Kidney capillary endothelial cell (primary cell): ENCODE data around the gene CDC42BPA.

Experiments used
- DNase-seq: peaks from one replicate; pipeline ENCODE4 v3.0.0-alpha.2; 2018; ENCODE audit warnings: low spot score

Gene CDC42BPA

DNA sequence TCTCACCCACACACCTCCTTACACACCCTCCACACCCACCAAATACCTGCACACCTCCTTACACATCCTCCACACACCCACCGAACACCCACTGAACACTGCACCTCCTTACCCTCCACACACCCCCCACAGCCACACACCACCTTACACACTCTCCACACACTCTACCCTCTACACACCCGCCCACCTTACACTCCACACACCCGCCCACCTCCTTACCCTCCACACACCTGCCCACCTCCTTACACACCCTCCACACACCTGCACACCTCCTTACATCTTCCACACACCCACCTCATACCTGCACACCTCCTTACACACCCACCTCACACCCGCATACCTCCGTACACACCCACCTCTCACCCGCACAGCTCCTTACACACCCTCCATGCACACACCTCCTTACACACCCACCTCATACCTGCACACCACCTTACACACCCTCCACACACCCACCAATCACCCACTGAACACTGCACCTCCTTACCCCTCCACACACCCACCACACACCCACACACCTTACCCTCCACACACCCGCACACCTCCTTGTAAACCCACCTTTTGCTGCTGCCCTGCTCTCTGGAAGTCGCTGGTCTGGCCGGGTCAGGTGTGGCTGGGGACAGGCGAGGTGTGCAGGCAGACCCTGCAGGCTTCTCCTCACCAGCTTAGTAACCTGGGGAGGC lies 339.7 kb downstream of the CDC42BPA start:
- DNase-seq = no peak

DNA sequence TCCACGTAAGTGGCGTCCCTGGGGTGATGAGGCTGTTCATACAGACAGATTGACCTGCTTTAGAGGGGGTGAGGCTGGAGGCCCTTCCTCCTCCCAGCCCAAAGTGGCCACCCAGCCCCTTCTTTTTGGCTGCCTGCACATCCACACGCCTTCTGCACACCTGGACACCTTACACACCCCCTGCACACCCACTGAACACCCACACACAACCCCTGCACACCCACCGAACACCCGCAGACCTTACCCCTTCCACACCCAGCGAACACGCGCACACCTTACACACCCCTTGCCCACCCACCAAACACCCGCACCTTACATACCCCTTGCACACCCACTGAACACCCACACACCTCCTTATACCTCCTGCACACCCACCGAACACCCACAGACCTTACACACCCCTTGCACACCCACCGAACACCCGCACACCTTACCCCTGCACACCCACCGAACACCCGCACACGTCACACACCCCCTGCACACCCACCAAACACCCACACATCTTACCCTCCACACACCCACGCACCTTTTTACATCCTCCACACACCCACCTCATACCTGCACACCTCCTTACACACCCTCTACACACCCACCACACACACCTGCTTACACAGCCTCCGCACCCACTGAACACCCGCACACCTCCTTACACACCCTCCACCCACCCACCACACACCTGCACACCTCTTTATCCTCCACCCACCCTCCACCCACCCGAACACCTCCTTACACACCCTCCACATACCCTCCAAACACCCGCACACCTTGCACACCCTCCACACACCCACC lies 340.5 kb downstream of the CDC42BPA start:
- no peak for DNase-seq

DNA sequence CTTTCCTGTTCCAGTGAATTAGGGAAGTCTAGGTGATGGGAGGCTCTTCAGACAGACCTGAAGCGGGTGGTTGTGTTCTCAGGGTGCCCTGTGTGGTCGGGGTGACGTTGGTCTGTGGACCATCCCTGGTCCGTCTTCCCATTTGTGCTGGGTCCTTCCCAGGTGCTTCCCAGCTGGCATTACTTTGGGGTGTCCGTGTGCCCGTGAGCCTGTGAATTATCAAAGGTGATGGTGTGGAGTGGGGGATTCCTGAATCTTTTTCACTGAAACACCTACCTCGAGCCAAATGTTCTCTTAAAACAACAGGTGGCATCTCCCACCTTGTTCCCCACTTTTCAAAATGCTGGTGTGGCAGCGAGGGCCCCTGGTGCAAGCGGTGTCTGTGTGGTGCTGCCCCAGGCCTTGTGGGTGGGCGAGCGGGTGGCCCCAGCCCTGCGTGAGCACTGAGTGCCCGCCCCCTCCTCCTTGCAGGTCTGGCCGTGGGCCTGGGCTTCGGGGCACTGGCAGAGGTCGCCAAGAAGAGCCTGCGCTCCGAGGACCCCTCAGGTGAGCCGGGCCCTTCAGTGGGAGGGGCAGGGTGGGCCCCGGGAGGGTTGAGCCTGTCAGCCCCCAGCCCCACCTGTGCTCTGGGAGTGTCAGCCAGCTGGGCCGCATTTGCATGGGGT lies 341.2 kb downstream of the CDC42BPA start:
- no peak for DNase-seq

DNA sequence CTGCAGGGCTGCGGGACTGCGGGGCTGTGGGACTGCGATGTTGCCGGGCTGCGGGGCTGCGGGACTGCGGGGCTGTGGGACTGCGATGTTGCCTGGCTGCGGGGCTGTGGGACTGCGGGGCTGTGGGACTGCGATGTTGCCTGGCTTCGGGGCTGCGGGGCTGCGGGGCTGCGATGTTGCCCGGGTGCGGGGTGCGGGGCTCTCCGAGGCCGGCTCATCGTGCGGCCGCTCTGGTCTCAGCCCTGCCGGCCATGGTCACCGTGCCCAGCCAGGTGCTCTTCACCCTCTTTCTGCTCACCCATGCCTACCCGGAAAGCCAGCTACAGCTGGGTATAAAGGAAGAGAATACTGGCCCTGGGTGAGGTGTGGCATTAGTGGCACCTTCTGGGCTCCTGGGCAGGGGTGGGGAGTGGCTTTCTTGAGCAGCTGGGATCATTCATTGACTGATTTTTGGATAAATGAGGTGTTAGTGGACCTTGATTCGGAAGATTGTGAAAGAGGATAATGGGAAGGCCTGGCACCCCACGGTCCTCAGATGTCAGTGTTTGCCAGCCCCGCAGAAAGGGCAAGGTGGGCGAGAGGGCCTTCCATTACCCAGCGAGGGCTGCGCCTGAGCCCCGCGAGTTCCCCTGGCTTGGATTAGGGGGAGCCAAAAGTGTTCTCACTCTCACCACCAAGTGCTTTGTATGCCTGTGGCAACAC lies 341.9 kb downstream of the CDC42BPA start:
- DNase-seq = no peak

DNA sequence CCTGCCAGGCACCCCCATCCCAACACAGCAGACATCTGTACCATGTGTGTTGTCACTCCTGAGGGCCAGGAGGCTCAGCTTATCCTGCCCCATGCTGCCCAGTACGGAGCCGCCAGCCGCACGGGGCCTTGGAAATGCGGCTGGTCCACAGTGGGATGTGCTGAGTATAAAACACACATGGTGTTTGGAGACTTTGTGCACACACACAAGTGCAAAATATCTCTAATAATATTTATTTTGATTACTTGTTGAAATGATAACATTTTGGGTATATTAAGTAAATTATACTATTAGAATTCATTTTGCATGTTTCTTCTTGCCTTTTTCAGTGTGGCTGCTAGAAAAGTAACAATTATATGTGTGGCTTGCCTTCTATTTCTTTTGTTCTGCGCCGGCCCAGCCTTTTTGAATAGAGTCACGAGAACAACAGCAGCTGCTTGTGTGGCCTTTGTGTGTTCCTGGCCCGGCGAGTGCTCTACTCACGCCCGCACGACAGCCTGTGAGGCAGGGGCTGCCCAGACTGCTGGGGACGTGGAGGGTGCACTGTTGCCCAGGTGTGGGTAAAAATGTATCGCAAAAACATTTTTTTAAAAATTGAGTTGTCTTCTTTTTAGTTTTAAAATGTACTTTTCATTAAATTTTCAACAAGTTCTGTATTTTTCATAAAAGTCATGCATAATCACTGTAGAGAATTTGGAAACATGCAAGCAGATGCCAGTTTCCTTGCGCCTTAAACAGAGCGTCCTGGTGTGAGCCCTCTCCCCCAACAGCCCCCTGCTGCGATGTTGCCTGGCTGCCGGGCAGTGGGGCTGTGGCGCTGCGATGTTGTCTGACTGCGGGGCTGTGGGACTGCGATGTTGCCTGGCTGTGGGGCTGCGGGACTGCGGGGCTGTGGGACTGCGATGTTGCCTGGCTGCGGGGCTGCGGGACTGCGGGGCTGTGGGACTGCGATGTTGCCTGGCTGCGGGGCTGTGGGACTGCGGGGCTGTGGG lies 342.7 kb downstream of the CDC42BPA start:
- DNase-seq = no peak

DNA sequence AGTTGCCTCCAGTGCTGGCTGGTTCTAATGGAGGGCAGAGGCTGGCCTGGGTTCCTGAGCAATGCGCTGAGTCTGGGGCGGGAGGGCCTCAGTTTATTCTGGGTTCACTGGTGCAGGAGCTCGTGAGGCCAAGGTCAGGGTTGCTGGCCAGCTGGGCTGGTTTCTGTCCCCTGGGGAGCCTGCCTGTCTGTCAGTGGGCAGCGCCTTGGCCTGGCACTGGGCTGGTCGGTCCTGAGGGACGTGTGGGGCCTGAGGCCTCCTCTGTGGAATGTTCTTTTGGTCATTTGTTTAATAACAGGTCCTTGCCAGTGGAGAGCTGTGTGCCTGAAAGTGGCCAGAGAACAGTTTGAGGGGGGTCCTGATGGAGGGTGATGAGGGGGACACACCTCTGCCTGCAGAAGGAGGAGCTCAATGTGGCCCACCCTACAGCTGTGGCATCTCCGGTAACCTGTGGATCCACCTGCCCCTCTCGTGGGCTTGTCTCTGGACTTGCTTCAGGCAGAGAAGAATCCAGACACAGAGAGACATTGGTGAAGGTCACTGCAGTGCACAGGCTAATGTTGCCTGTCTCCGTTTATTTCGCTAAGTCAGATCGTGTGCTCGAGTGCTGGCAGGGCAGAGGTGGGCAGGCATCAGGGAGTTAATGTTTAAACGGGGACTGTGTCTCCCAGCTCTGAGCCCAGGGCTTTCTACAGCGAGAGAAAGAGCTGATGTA lies 343.6 kb downstream of the CDC42BPA start:
- DNase-seq = no peak

DNA sequence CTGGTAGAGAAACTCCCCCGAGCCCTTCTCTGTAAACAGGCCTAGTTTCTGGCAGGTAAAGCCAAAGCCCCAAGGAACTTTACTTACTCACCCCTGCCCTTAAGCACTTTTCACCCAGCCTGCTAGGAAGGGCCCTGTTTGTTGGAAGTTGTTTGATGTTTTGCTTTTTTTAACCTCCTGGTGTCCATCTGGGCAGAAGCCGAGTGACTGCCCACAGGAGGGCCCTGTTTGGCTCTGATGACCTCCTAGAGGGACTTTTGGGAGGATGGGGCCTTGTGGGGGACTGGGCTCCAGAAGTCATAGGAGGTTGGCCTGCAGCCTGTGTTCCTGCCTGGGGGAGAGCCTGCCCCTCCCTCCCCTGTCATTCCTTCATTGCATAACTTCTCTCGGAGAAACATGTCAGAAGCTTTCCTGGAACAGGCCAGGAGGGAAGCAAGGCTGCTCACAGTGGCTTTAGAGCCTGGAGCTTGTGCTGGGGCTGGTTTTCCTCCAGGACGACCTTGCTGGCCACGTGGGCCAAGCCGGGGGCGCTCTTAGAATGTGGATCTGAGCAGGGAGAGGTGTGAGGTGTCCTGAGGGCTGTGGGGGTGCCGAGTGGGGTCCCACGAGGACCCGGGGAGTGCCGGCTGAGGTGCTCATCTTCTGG lies 344.3 kb downstream of the CDC42BPA start:
- no peak for DNase-seq

DNA sequence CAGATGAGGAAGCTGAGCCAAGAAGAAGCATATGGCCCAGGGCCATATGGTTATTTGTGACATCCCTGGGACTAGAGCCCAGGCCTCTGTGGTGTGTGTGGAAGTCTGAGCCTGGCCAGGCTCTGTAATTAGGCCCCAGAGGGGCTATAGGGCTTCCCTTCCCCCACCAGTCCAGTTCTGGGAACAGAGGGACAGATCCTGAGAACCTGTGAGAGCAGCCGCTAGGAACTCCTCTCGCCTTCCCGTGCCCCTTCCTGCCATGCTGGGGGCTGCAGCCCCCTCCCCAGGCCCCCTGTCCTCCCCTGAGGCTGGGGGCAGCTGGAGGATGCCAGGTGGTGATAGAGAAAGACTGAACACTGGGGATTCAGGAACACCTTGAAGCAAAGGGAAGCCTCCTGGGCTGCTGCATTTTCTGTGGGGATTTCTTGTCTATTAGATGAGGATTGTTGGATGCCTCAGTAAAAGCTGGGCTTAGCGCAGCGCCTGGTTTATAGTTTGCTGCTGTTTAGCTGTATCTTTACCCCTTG lies 344.9 kb downstream of the CDC42BPA start:
- DNase-seq = no peak

DNA sequence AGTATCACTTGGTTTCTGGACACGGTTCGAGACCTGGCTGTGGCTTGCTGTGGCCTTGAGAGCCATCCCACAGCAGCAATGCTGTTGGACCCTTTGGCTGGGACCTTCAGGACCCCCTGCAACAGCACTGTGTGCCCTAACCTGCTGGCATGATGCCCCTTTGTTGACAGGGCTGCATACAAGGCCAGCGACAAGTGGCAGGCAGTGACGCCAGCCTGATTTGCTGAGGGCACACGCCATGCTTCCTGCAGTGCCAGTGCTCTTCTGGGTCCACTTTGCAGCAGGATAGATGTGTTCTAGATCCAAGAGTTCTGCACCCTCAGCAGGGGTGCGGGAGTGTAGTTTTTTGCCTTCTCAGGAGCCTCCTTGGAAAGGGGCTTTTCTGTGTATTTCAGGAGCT lies 345.4 kb downstream of the CDC42BPA start:
- DNase-seq = no peak

DNA sequence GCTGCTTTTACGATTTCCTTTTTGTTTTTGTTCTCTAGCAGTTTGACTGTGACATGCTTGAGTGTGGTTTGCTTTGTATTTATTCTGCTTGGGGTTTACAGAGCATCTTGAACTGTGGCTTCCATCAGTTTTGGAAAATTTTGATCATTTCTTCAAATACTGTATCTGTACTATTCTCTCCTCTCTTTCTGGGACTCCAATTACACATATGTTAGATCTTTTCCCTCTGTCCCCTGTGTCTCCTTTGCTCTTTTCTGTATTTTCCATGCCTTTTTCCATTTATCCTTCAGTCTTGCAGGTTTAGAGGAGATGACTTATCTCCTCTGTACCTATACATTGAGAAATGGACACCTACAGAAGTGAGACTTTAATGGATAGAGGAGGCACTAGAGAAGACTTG lies 346.5 kb downstream of the CDC42BPA start:
- no peak for DNase-seq

DNA sequence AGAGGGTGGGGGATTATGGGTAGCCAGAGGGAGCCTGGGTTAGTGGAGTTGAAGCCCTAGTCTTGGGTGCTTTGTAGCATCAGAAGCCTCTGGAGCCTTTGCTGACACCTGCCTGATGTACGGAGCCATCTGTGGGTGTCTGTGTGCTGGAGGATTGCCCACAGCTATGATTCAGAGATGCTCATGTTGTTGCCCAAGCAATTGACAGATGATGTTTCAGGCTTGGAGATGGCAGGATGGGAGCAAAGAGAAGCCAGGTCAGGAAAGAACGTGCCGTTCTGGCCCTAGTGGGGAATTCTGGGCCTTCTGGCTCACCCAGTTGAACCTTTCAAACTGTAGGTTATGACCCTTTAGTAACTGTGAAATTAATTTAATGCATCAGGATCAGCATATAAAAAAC lies 350.6 kb downstream of the CDC42BPA start:
- no peak for DNase-seq

DNA sequence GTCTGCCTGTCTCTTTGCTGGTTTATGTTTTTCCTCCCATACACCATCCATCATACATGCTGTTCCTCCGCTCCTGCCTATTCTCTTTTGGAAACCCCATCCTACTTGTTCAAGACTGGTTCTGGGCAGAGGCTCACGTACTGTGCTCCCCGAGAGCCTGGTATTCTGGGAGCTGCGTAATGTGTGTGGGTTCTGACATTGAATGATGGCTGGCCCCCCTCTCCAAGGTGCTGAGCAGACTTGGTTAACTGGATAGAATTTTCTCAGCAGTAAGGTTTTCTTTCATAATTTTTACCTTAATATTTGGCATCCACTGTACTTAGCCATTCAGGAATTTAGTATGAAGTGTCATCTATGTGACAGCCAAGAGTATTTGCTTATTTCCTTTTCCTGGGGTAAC lies 351.6 kb downstream of the CDC42BPA start:
- no peak for DNase-seq

DNA sequence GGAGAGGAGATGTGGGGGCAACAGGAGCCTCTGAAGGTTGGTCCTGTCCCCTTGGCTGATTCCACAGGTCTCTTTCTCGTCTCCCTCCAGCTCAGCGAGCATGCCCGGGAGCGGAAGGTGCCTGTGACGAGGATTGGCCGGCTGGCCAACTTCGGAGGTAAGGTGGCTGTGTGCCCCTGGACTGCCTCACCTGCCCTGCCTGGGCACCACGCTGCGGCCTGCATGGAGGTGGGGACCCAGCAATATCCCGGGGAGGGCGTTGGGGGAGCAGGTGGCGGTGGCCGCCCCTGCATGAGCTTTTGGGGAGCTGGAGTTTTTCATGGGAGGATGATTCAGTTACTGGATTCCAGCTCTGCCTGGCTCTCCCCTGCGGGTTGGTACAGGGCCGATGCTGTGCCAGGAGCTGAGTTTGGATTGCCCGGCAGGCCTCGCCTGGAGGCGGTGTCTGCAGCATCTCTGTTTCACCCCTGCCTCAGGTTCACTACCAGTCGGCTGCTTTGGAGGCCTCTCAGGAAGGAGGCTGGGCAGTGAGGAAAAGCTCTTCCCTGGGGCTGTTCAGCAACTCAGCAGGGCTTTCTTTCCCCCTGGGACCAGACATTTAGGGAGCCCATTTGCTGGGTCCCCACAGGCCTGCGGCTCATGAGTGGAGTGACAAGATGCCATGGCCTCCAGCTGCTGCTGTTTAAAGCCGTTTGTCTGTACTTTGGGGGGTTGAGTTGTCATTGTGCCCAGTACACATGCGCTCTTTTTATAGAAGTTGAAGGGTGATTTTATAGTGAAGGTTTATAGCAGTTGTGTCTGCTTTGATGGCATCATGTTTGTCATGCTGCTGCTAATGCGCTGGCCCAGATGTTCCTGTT lies 352.5 kb downstream of the CDC42BPA start:
- DNase-seq = no peak

DNA sequence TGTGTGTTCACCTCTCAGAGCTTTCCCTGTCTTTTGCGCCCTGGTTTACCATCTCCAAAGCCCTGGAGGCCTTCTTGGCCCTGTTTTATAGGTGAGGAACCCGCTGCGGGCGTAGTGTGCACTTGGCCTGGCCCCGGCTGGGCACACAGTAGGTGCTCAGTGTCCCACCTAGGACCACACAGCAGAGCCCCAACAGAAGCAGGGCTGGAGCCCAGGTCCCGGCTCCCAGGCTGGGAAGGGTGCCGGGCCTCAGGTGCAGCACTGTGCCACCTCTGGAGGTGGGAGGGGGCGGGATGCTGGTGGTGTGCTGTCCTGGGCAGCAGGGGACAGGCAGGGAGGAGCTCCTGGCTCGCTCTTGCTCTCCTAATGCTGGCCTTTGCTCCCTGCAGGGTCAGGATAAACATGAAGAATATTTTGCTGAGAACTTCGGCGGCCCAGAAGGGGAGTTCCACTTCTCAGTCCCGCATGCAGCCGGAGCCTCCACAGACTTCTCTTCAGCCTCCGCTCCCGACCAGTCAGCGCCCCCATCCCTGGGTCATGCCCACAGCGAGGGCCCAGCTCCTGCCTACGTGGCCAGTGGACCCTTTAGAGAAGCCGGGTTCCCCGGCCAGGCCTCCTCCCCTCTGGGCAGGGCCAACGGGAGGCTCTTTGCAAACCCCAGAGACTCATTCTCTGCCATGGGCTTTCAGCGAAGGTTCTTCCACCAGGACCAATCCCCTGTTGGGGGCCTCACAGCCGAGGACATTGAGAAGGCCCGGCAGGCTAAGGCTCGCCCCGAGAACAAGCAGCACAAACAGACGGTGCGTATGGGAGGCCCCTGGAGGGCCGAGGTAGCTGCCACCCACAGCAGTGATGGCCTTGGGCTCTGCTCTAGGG lies 353.4 kb downstream of the CDC42BPA start:
- DNase-seq = no peak

DNA sequence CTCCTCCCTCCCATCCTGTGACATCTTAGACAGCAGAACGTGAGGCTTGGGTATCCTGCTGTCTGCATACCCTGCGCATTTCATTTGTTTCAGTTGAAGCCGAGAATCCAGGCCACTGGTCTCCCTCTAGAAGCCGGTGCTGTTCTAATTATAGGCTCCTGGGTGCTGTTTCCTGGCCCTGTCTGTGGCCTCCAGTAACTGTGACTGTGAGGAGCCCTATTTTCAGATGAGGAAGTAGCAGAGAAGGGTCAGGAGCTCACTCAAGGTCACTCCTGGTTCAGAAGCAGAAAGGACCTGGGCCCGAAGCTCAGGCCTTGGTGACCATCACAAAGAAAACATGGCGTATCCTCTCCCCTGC lies 354.2 kb downstream of the CDC42BPA start:
- no peak for DNase-seq

DNA sequence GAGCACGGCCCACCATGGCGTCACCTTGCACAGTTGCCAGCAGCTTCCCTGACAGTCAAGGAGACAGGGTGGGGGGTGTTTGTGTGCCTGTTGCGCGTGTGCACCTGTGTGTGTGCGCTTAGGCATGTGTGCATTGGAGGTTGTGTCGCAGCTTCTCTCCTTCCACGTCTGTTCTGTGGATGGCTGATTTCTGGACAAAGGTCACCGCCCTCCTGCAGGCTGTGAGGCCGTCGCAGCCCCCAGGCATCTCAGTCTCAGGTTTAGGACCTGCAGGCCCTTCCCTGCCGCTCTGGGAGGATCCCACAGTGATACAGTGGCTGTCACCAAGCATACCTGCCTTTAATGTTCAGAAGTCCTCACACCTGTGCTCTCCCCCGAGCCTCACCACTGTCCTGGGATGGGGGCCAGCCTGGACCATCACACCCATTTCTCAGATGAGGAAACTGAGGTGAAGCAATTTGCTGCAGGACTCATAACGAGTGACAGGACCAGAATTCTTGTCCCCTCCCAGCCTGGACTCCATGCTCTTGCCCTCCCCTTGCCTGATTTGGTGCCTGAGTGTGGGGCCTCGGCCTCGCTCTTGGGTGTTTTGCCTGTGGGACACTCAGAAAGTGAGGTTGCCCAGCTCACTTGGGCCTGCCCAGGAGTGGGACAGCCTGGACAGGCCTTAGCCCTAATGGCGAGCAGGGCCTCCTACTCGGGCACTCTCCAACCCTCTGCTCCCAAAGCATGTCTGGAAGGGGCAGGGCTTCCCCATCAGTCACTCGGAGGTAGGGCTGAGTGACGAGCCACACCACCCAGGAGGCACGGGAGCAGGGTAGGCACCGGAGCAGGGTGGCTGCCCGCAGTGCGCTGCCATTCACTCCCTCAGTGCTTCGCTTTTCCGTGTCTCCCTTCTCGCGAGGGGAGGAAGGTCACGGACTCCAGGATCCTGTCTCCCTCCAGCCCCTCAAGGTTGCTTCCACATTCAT lies 355.6 kb downstream of the CDC42BPA start:
- no peak for DNase-seq
